ENCODE data around the gene RBMS1. TPM values are rescaled to one million over a fixed set of nuclear protein-coding genes. Genes with fewer than 3 reads are reported as not detected.

RBMS1 gene
- total RNA-seq, 4 donors from 2014 or later: 13.5 to 31.6 (median 23.0) TPM

DNA sequence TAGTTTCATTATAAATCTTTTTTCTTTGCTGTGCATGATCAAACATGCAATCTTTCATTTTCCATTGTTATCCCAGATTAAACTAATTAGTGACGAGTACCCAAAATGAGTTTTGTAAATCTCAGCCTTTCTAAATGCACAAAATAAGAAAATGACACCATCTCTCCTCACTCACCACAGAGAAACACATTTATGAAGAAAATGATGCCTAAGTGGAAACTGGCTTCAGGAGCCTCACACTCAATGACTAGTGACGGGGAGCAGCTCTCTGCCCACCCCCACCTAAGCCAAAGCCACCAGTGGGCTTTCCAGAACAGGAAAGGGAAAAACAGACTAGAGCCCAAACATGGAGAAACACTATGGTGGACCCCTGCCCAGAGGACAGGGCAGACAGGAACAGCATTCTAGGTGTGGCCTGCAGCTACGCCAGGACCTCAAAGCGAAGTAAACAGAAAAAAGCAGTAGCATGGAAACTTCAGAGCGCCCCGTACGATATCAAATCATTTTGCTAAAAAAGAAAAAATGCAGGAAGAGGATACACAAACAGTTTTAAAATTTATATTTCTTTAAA is 113.5 kb downstream of the RBMS1 start:
- Histone ChIP-seq H3K4me3 (no peak overlapping the region), H3K27ac (peak overlapping the region; percentile 63 to 76 (median 72)), H3K27me3 (no peaks in the 10 kb centered on the region), H3K4me1 (peaks cover 22 to 76% (median 39%) of the 10 kb centered on the region in 4 donors), H3K36me3 (no peaks in the 10 kb centered on the region), H3K9me3 (no peaks in the 10 kb centered on the region)
- intact Hi-C loops (cut with DNase I; ENCODE audit: low total_unique reads) (no loop called here), in situ Hi-C loops (cut with MboI; ENCODE audit: low pct_ligation_motif_present in 1 of 4, low pct_unique_long_range_greater_than_20kb in 1 of 4, low sequenced_read_pairs in 3 of 4) (no loop called here)
- WGBS, 2 donors (ENCODE audit: low coverage in 1 of 2): 73 to 92% methylated on average over 6 to 7 of the region's 7 CpGs
- no peak for DNase-seq
- TF ChIP-seq POLR2A (IDR thresholded peaks at IDR 0.05) (no peak), POLR2AphosphoS5 (IDR thresholded peaks at IDR 0.05) (no peak), CTCF (IDR thresholded peaks at IDR 0.05) (no peak)

DNA sequence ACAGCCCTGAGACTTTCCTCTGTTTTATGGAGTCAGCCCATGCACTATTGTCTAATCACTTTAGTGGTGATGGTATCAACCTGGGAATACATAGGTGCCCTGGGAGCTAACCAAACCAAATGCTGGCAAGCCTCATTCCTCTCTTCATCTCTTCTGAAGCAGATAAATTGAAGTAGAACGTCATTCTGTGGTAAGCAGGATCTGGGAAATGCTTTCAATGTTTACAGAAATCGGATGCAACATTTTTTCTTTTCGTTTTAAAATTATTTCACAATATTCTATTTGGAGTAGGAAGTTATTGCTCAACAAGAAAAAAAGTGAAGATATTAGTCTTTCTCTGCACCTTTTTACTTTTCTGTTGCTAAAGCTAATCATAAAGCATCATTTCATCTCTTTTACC is 114.2 kb downstream of the RBMS1 start:
- Histone ChIP-seq H3K4me1 (peaks cover 23 to 81% (median 45%) of the 10 kb centered on the region in 4 donors), H3K9me3 (no peaks in the 10 kb centered on the region), H3K27ac (peak overlapping the region; percentile 63 to 76 (median 72)), H3K27me3 (no peaks in the 10 kb centered on the region), H3K36me3 (no peaks in the 10 kb centered on the region), H3K4me3 (no peak overlapping the region)
- WGBS, 2 donors (ENCODE audit: low coverage in 1 of 2): 44 to 53% methylated on average over 3 of the region's 3 CpGs
- in situ Hi-C loops (cut with MboI; ENCODE audit: low pct_ligation_motif_present in 1 of 4, low pct_unique_long_range_greater_than_20kb in 1 of 4, low sequenced_read_pairs in 3 of 4): no loop called here
- intact Hi-C loops (cut with DNase I; ENCODE audit: low total_unique reads): no loop called here
- no peak for DNase-seq
- TF ChIP-seq POLR2AphosphoS5 (IDR thresholded peaks at IDR 0.05) (peak in 1 of 3 donors; percentile 65), EP300 (IDR thresholded peaks at IDR 0.05; ENCODE audit: low read depth) (peak; percentile 23), POLR2A (IDR thresholded peaks at IDR 0.05) (no peak), CTCF (IDR thresholded peaks at IDR 0.05) (no peak)

- Histone ChIP-seq H3K27me3 (no peaks in the 10 kb centered on the region), H3K4me1 (peaks cover 31 to 98% (median 61%) of the 10 kb centered on the region in 4 donors), H3K36me3 (no peaks in the 10 kb centered on the region), H3K27ac (peak overlapping the region; percentile 44 to 68 (median 56)), H3K9me3 (no peaks in the 10 kb centered on the region), H3K4me3 (no peak overlapping the region)
- WGBS, 2 donors (ENCODE audit: low coverage in 1 of 2): 46 to 64% methylated on average over 6 of the region's 6 CpGs
- in situ Hi-C loops (cut with MboI; ENCODE audit: low pct_ligation_motif_present in 1 of 4, low pct_unique_long_range_greater_than_20kb in 1 of 4, low sequenced_read_pairs in 3 of 4) (no loop called here), intact Hi-C loops (cut with DNase I; ENCODE audit: low total_unique reads) (no loop called here)
- TF ChIP-seq EP300 (IDR thresholded peaks at IDR 0.05; ENCODE audit: low read depth) (no peak), CTCF (IDR thresholded peaks at IDR 0.05) (no peak), POLR2A (IDR thresholded peaks at IDR 0.05) (no peak)
- no peak for DNase-seq
Observed at GRCh38 chr2:160377204-160377995, 116.2 kb downstream of the RBMS1 start.

- in situ Hi-C loops (cut with MboI; ENCODE audit: low pct_ligation_motif_present in 1 of 4, low pct_unique_long_range_greater_than_20kb in 1 of 4, low sequenced_read_pairs in 3 of 4) (no loop called here), intact Hi-C loops (cut with DNase I; ENCODE audit: low total_unique reads) (no loop called here)
Observed at GRCh38 chr2:160376576-160376975, 117.0 kb downstream of the RBMS1 start.

More at GRCh38 chr2:160376576-160376975, 117.0 kb downstream of the RBMS1 start:
- TF ChIP-seq POLR2AphosphoS5 (IDR thresholded peaks at IDR 0.05) (no peak), EP300 (IDR thresholded peaks at IDR 0.05; ENCODE audit: low read depth) (no peak), POLR2A (IDR thresholded peaks at IDR 0.05) (no peak), CTCF (IDR thresholded peaks at IDR 0.05) (no peak)
- Histone ChIP-seq H3K27me3 (no peaks in the 10 kb centered on the region), H3K9me3 (no peaks in the 10 kb centered on the region), H3K36me3 (no peaks in the 10 kb centered on the region), H3K4me1 (peaks cover 28 to 98% (median 60%) of the 10 kb centered on the region in 4 donors), H3K4me3 (no peak overlapping the region), H3K27ac (peak overlapping the region; percentile 44 to 68 (median 56))
- WGBS, 2 donors (ENCODE audit: low coverage in 1 of 2): 75 to 88% methylated on average over 4 of the region's 4 CpGs
- no peak for DNase-seq
